Activated CD4-positive, alpha-beta memory T cell treated with anti-CD3 and anti-CD28 coated beads, Interleukin-2, amount 10 ng/mL, durations not matched to agents 7 days and 5 days (primary cell): ENCODE results near the gene SLC24A3. TPM values are rescaled to one million over a fixed set of nuclear protein-coding genes. Genes with fewer than 3 reads are reported as not detected.

Experiments used
- CTCF ChIA-PET: fragments of 350-600 bp; sonication (Branson Sonifier 250); formaldehyde crosslinking; loops from one replicate; lab custom pipeline; 2021; ENCODE audit warnings: antibody characterized with exemption, inconsistent platforms; lab: Charles Lee
- POLR2A ChIA-PET: fragments of 350-600 bp; sonication (Branson Sonifier 250); formaldehyde crosslinking; loops from one replicate; lab custom pipeline; 2021; ENCODE audit warnings: antibody characterized with exemption; lab: Charles Lee
- DNase-seq: peaks from one replicate; pipeline ENCODE4 v3.0.0-alpha.2; 2020
- H3K27ac Mint-ChIP-seq: one replicate; pipeline ENCODE4 v1.8.0; 2021; ENCODE audit warnings: mild to moderate bottlenecking, mixed read lengths
- H3K27me3 Mint-ChIP-seq: one replicate; pipeline ENCODE4 v1.8.0; 2021; ENCODE audit warnings: mixed read lengths
- H3K36me3 Mint-ChIP-seq: one replicate; pipeline ENCODE4 v1.8.0; 2021; ENCODE audit warnings: low read depth, mixed read lengths
- H3K4me1 Mint-ChIP-seq: one replicate; pipeline ENCODE4 v1.8.0; 2021; ENCODE audit warnings: mixed read lengths
- H3K4me3 Mint-ChIP-seq: one replicate; pipeline ENCODE4 v1.8.0; 2021; ENCODE audit warnings: mild to moderate bottlenecking, mixed read lengths
- H3K9me3 Mint-ChIP-seq: one replicate; pipeline ENCODE4 v1.8.0; 2021; ENCODE audit warnings: mixed read lengths
- total RNA-seq, 2 experiments: library from RNA; stranded (reverse); gene quantifications; one replicate each; pipeline ENCODE4 v1.2.3, GENCODE V29; 2021

The SLC24A3 gene
- total RNA-seq, 2 experiments from 2014 or later, result not detected

GRCh38 chr20:19288061-19288460, 75.6 kb downstream of the SLC24A3 start:
- H3K9me3 Mint-ChIP-seq, result no peaks in the 10 kb centered on the region
- no peak overlapping the region for H3K4me3 Mint-ChIP-seq
- H3K27me3 Mint-ChIP-seq, result no peaks in the 10 kb centered on the region
- no peaks in the 10 kb centered on the region for H3K36me3 Mint-ChIP-seq
- no peaks in the 10 kb centered on the region for H3K4me1 Mint-ChIP-seq
- H3K27ac Mint-ChIP-seq, result no peak overlapping the region
- ChIA-PET POLR2A (no interaction called here), CTCF (no interaction called here)
- no peak for DNase-seq

- no peaks in the 10 kb centered on the region for H3K4me1 Mint-ChIP-seq
- H3K27ac Mint-ChIP-seq, result no peak overlapping the region
- ChIA-PET POLR2A (no interaction called here), CTCF (no interaction called here)
- no peaks in the 10 kb centered on the region for H3K27me3 Mint-ChIP-seq
- H3K9me3 Mint-ChIP-seq, result no peaks in the 10 kb centered on the region
- no peak overlapping the region for H3K4me3 Mint-ChIP-seq
- H3K36me3 Mint-ChIP-seq, result no peaks in the 10 kb centered on the region
- no peak for DNase-seq
These were observed 76.2 kb downstream of the SLC24A3 start for GRCh38 chr20:19288636-19289035.

- Mint-ChIP-seq H3K36me3 (no peaks in the 10 kb centered on the region), H3K9me3 (peaks cover 4% of the 10 kb centered on the region), H3K27me3 (no peaks in the 10 kb centered on the region), H3K4me1 (no peaks in the 10 kb centered on the region), H3K4me3 (no peak overlapping the region), H3K27ac (no peak overlapping the region)
- ChIA-PET CTCF (no interaction called here), POLR2A (no interaction called here)
- no peak for DNase-seq
These were observed 77.0 kb downstream of the SLC24A3 start for GRCh38 chr20:19289451-19289850.

GRCh38 chr20:19291024-19291817, 78.8 kb downstream of the SLC24A3 start:
- ChIA-PET POLR2A (no interaction called here), CTCF (no interaction called here)
- Mint-ChIP-seq H3K4me1 (no peaks in the 10 kb centered on the region), H3K27ac (no peak overlapping the region), H3K27me3 (no peaks in the 10 kb centered on the region), H3K36me3 (no peaks in the 10 kb centered on the region), H3K4me3 (no peak overlapping the region), H3K9me3 (peaks cover 4% of the 10 kb centered on the region)
- DNase-seq, result no peak

GRCh38 chr20:19291818-19292132, 79.3 kb downstream of the SLC24A3 start:
- POLR2A ChIA-PET, result no interaction called here
- Mint-ChIP-seq H3K27me3 (no peaks in the 10 kb centered on the region), H3K27ac (no peak overlapping the region), H3K4me1 (no peaks in the 10 kb centered on the region), H3K9me3 (peaks cover 4% of the 10 kb centered on the region), H3K36me3 (no peaks in the 10 kb centered on the region), H3K4me3 (no peak overlapping the region)
- CTCF ChIA-PET, result no interaction called here
- DNase-seq, result no peak

GRCh38 chr20:19292254-19292653, 79.8 kb downstream of the SLC24A3 start:
- H3K27ac Mint-ChIP-seq, result no peak overlapping the region
- H3K4me1 Mint-ChIP-seq, result no peaks in the 10 kb centered on the region
- CTCF ChIA-PET, result no interaction called here
- no peak for DNase-seq
- H3K27me3 Mint-ChIP-seq, result no peaks in the 10 kb centered on the region
- H3K9me3 Mint-ChIP-seq, result peaks cover 4% of the 10 kb centered on the region
- H3K4me3 Mint-ChIP-seq, result no peak overlapping the region
- POLR2A ChIA-PET, result no interaction called here
- H3K36me3 Mint-ChIP-seq, result no peaks in the 10 kb centered on the region

GRCh38 chr20:19295076-19295475, 82.6 kb downstream of the SLC24A3 start:
- Mint-ChIP-seq H3K4me1 (no peaks in the 10 kb centered on the region), H3K27me3 (no peaks in the 10 kb centered on the region), H3K36me3 (no peaks in the 10 kb centered on the region), H3K9me3 (peaks cover 4% of the 10 kb centered on the region), H3K27ac (no peak overlapping the region), H3K4me3 (no peak overlapping the region)
- CTCF ChIA-PET, result no interaction called here
- POLR2A ChIA-PET, result no interaction called here
- no peak for DNase-seq

- DNase-seq, result no peak
- CTCF ChIA-PET, result interaction anchor here (0.6 kb wide), 1 partner anchor 97 kb away, joined by 4 read pairs; no protein-coding TSS in a partner anchor
- H3K27me3 Mint-ChIP-seq, result no peaks in the 10 kb centered on the region
- H3K4me1 Mint-ChIP-seq, result no peaks in the 10 kb centered on the region
- H3K4me3 Mint-ChIP-seq, result no peak overlapping the region
- no peaks in the 10 kb centered on the region for H3K36me3 Mint-ChIP-seq
- H3K9me3 Mint-ChIP-seq, result peaks cover 8% of the 10 kb centered on the region
- no peak overlapping the region for H3K27ac Mint-ChIP-seq
- POLR2A ChIA-PET, result no interaction called here
These were observed 86.2 kb downstream of the SLC24A3 start for GRCh38 chr20:19298652-19299051.

- Mint-ChIP-seq H3K4me3 (no peak overlapping the region), H3K36me3 (no peaks in the 10 kb centered on the region), H3K4me1 (no peaks in the 10 kb centered on the region), H3K27me3 (no peaks in the 10 kb centered on the region), H3K27ac (no peak overlapping the region), H3K9me3 (peaks cover 4% of the 10 kb centered on the region)
- ChIA-PET POLR2A (no interaction called here), CTCF (no interaction called here)
- no peak for DNase-seq
These were observed 88.0 kb downstream of the SLC24A3 start for GRCh38 chr20:19300395-19300794.

- ChIA-PET POLR2A (no interaction called here), CTCF (no interaction called here)
- Mint-ChIP-seq H3K9me3 (peaks cover 4% of the 10 kb centered on the region), H3K4me1 (no peaks in the 10 kb centered on the region), H3K27me3 (no peaks in the 10 kb centered on the region), H3K36me3 (no peaks in the 10 kb centered on the region), H3K4me3 (no peak overlapping the region), H3K27ac (no peak overlapping the region)
- no peak for DNase-seq
These were observed 88.7 kb downstream of the SLC24A3 start for GRCh38 chr20:19301142-19301541.

- Mint-ChIP-seq H3K36me3 (no peaks in the 10 kb centered on the region), H3K27ac (no peak overlapping the region), H3K9me3 (peaks cover 4% of the 10 kb centered on the region), H3K27me3 (no peaks in the 10 kb centered on the region), H3K4me1 (no peaks in the 10 kb centered on the region), H3K4me3 (no peak overlapping the region)
- DNase-seq, result no peak
- POLR2A ChIA-PET, result no interaction called here
- CTCF ChIA-PET, result no interaction called here
These were observed 89.4 kb downstream of the SLC24A3 start for GRCh38 chr20:19301843-19302242.

GRCh38 chr20:19302714-19303113, 90.3 kb downstream of the SLC24A3 start:
- ChIA-PET CTCF (no interaction called here), POLR2A (no interaction called here)
- Mint-ChIP-seq H3K27me3 (no peaks in the 10 kb centered on the region), H3K36me3 (no peaks in the 10 kb centered on the region), H3K4me3 (no peak overlapping the region), H3K4me1 (no peaks in the 10 kb centered on the region), H3K27ac (no peak overlapping the region), H3K9me3 (peaks cover 4% of the 10 kb centered on the region)
- no peak for DNase-seq

- H3K27me3 Mint-ChIP-seq, result no peaks in the 10 kb centered on the region
- CTCF ChIA-PET, result no interaction called here
- H3K9me3 Mint-ChIP-seq, result peaks cover 4% of the 10 kb centered on the region
- H3K27ac Mint-ChIP-seq, result no peak overlapping the region
- no peak for DNase-seq
- no peaks in the 10 kb centered on the region for H3K36me3 Mint-ChIP-seq
- H3K4me1 Mint-ChIP-seq, result no peaks in the 10 kb centered on the region
- H3K4me3 Mint-ChIP-seq, result no peak overlapping the region
- POLR2A ChIA-PET, result no interaction called here
These were observed 91.9 kb downstream of the SLC24A3 start for GRCh38 chr20:19304389-19304788.

GRCh38 chr20:19304886-19305415, 92.5 kb downstream of the SLC24A3 start:
- H3K36me3 Mint-ChIP-seq, result no peaks in the 10 kb centered on the region
- DNase-seq, result no peak
- POLR2A ChIA-PET, result no interaction called here
- H3K4me1 Mint-ChIP-seq, result no peaks in the 10 kb centered on the region
- no peak overlapping the region for H3K27ac Mint-ChIP-seq
- peaks cover 4% of the 10 kb centered on the region for H3K9me3 Mint-ChIP-seq
- CTCF ChIA-PET, result no interaction called here
- H3K27me3 Mint-ChIP-seq, result no peaks in the 10 kb centered on the region
- H3K4me3 Mint-ChIP-seq, result no peak overlapping the region
